Measurements from ENCODE around the gene PCDH17. TPM values are rescaled to one million over a fixed set of nuclear protein-coding genes. Genes with fewer than 3 reads are reported as not detected.
A peak's percentile ranks its signal among the peaks of the same experiment; 100 is the strongest.

Gene PCDH17
- total and polyA plus RNA-seq, 10 of the 15 experiments (the other 5 are each of a cell fraction or from before 2014, with no cell fraction given): under 0.01 to 0.58 (median 0.07) TPM; not detected in 6

DNA sequence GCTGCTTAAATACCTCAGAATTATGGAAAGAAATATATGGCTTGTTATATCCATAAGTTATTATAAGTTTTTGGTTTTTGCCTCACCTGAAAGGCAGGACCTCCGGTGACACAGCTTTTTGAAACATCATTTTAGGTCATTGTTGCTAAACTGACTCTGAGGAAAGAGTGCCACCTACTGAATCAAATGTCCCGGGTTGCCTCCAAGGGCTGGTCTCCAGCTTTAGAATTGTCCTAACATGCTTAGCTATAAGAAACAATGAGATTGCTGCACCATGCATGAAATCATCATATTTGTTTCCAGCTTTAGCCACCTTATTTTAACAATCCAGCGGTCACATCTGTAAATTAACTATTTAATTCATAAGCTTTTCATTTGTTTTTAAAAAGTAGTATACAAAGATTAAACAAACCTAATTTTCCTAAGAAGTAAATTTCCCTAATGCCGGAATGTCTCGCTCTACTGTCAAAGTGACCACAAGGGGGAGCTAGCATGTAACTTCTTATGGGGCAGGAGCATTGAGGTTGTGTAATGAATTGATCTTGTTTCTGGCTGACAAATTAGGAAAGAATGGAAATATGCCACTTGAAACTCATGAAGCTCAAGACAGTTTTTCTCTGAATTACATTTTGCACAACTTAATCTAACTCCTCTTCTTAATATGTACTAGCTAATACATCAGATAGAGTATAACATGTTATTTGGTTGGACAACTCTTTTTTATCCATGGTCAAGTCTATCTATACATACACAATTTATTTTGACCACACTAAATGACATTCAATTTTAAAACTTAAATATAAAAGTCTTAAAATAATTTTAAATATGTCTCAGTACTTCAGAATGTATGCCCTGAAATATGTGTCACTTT lies 6.7 kb upstream of the PCDH17 start (continued):
- TF ChIP-seq, protein P1, sequence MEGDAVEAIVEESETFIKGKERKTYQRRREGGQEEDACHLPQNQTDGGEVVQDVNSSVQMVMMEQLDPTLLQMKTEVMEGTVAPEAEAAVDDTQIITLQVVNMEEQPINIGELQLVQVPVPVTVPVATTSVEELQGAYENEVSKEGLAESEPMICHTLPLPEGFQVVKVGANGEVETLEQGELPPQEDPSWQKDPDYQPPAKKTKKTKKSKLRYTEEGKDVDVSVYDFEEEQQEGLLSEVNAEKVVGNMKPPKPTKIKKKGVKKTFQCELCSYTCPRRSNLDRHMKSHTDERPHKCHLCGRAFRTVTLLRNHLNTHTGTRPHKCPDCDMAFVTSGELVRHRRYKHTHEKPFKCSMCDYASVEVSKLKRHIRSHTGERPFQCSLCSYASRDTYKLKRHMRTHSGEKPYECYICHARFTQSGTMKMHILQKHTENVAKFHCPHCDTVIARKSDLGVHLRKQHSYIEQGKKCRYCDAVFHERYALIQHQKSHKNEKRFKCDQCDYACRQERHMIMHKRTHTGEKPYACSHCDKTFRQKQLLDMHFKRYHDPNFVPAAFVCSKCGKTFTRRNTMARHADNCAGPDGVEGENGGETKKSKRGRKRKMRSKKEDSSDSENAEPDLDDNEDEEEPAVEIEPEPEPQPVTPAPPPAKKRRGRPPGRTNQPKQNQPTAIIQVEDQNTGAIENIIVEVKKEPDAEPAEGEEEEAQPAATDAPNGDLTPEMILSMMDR (IDR thresholded peaks at IDR 0.05 in 2 of 3, conservative IDR thresholded peaks at IDR 0.05 in 1 of 3; ENCODE audit: control insufficient read depth in 2 of 3, extremely low read depth in 1 of 3, insufficient read depth in 1 of 3, low read depth in 3 of 3, low read length in 3 of 3): peak; percentile 59 to 74 (median 68)

DNA sequence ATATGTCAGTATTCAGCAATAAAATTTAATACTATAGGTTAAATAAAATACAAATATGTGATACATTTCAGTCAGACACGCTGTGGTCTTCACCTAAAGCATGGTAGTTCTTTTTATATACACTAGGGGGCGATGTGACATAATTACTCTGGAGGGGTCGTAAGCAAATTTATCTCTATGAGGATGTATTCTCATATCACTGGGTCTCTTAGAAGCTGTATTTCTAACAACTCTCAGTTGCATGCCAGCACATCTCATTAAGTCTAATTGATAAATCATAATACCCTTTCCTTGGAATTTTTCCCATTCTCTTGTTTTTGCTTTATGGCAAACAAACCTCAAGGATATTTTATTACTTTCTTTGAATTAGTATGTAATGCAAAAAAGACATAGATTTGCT lies 3.9 kb upstream of the PCDH17 start:
- no peaks in the 10 kb centered on the region for H4K20me1 ChIP-seq (ENCODE audit: control insufficient read depth, insufficient read depth)
- ChIA-PET SMC1A (ENCODE audit: uncharacterized antibody, unreplicated experiment) (interaction anchor here (1.1 to 9.5 kb wide), 9 partner anchors 8 to 1689 kb away, joined by 3 to 110 read pairs (median 6); no protein-coding TSS in a partner anchor), RAD21 (ENCODE audit: unreplicated experiment) (interaction anchor here (0.7 to 2.8 kb wide), 11 partner anchors 10 to 1688 kb away, joined by 3 to 27 read pairs (median 5); no protein-coding TSS in a partner anchor), POLR2A (no interaction called here), CTCF (interaction anchor here (0.8 to 7.0 kb wide), 18 partner anchors 16 to 1720 kb away, joined by 3 to 91 read pairs (median 4); no protein-coding TSS in a partner anchor)
- no peak overlapping the region for H3K4me2 ChIP-seq (ENCODE audit: control insufficient read depth, insufficient read depth)
- TF ChIP-seq RAD21 (IDR thresholded peaks at IDR 0.05; ENCODE audit: insufficient read depth, low read depth, low read length) (peak; percentile 65), SMC3 (IDR thresholded peaks at IDR 0.05; ENCODE audit: borderline replicate concordance, low read length) (peak; percentile 36; the same call in 1 of the 2 replicates), IKZF2 (IDR thresholded peaks at IDR 0.05) (no peak)
- TF ChIP-seq, protein P2, sequence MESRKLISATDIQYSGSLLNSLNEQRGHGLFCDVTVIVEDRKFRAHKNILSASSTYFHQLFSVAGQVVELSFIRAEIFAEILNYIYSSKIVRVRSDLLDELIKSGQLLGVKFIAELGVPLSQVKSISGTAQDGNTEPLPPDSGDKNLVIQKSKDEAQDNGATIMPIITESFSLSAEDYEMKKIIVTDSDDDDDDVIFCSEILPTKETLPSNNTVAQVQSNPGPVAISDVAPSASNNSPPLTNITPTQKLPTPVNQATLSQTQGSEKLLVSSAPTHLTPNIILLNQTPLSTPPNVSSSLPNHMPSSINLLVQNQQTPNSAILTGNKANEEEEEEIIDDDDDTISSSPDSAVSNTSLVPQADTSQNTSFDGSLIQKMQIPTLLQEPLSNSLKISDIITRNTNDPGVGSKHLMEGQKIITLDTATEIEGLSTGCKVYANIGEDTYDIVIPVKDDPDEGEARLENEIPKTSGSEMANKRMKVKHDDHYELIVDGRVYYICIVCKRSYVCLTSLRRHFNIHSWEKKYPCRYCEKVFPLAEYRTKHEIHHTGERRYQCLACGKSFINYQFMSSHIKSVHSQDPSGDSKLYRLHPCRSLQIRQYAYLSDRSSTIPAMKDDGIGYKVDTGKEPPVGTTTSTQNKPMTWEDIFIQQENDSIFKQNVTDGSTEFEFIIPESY (IDR thresholded peaks at IDR 0.05): no peak
- TF ChIP-seq, protein P1 (IDR thresholded peaks at IDR 0.05 in 2 of 3, conservative IDR thresholded peaks at IDR 0.05 in 1 of 3; ENCODE audit: control insufficient read depth in 2 of 3, extremely low read depth in 1 of 3, insufficient read depth in 1 of 3, low read depth in 3 of 3, low read length in 3 of 3): peak; percentile 41 to 53 (median 42); a peak in 5 of 6 replicates
- H3K4me3 ChIP-seq: no peak overlapping the region
- no peaks in the 10 kb centered on the region for H3K36me3 ChIP-seq (ENCODE audit: control insufficient read depth in 2 of 2, insufficient read depth in 2 of 2, low read length in 1 of 2)
- no peak overlapping the region for H3K9ac ChIP-seq (ENCODE audit: control insufficient read depth, insufficient read depth, low read length)
- BruUV-seq (replicated peaks): no TSS peak
- no peak overlapping the region for H3K27ac ChIP-seq (ENCODE audit: control insufficient read depth, insufficient read depth)
- intact Hi-C loops (cut with micrococcal nuclease; ENCODE audit: unreplicated experiment): loop anchor here (2.0 to 10.0 kb wide), 2 partner anchors 227 to 1333 kb away; no protein-coding TSS in a partner anchor
- in situ Hi-C loops (cut with MboI): loop anchor here (25.0 kb wide), 1 partner anchor 1335 kb away; no protein-coding TSS in a partner anchor
- no peak for FAIRE-seq
- no peak for DNase-seq (ENCODE audit: low read depth, low spot score)
- H3K9me3 ChIP-seq (replicated peaks; ENCODE audit: control insufficient read depth, insufficient read depth, low read length): peaks cover 2% of the 10 kb centered on the region; the same call in 1 of the 3 replicates
- ATAC-seq: peak; percentile 71
- H3K79me2 ChIP-seq (ENCODE audit: control insufficient read depth, insufficient read depth, low read length): no peaks in the 10 kb centered on the region
- H3K27me3 ChIP-seq (replicated peaks in 1 of 2; ENCODE audit: control insufficient read depth in 2 of 2, insufficient read depth in 2 of 2, low read length in 1 of 2): peaks cover 0 to 8% of the 10 kb centered on the region in 2 experiments; a peak in 2 of 4 replicates
- WGBS (ENCODE audit: insufficient coverage, insufficient replicate concordance, low lambda C conversion rate, missing lambda C conversion rate): 17% methylated on average over 3 of the region's 3 CpGs
- H3K4me1 ChIP-seq (ENCODE audit: control insufficient read depth, insufficient read depth, low read length): no peaks in the 10 kb centered on the region
- no peak overlapping the region for H2AFZ ChIP-seq (ENCODE audit: control insufficient read depth, low read depth, low read length)

Measured in GM12878 (cell line).